GM23338 (cell line): ENCODE measurements around the gene SFI1.

Experiments
- CTCF ChIP-seq, 2 experiments: fragments of 200-600 bp in 1 of 2; sonication (generic) in 1 of 2; conservative IDR thresholded peaks; 2 replicates each; pipeline versions ENCODE4 v1.5.1 to v1.6.1; 2016 to 2017; ENCODE audit warnings: antibody characterized with exemption in 2 of 2, low read depth in 2 of 2, mild to moderate bottlenecking in 2 of 2, moderate library complexity in 1 of 2
- EZH2 ChIP-seq: fragments of 200-600 bp; sonication (generic); IDR thresholded peaks from one replicate; pipeline ENCODE4 v1.8.0; 2017; ENCODE audit warnings: antibody characterized with exemption, mild to moderate bottlenecking, low read depth; ENCODE audit not compliant: unreplicated experiment
- POLR2AphosphoS5 ChIP-seq: IDR thresholded peaks from 2 replicates; pipeline ENCODE4 v1.6.1; 2016; ENCODE audit warnings: antibody characterized with exemption, low read depth
- TF ChIP-seq, protein P1 (sequence below): IDR thresholded peaks from one replicate; pipeline ENCODE4 v1.6.1; 2018; ENCODE audit warnings: antibody characterized with exemption; ENCODE audit not compliant: unreplicated experiment
- TF ChIP-seq, protein P2 (sequence below): IDR thresholded peaks from 2 replicates; pipeline ENCODE4 v1.6.1; 2016; ENCODE audit warnings: antibody characterized with exemption

DNA sequence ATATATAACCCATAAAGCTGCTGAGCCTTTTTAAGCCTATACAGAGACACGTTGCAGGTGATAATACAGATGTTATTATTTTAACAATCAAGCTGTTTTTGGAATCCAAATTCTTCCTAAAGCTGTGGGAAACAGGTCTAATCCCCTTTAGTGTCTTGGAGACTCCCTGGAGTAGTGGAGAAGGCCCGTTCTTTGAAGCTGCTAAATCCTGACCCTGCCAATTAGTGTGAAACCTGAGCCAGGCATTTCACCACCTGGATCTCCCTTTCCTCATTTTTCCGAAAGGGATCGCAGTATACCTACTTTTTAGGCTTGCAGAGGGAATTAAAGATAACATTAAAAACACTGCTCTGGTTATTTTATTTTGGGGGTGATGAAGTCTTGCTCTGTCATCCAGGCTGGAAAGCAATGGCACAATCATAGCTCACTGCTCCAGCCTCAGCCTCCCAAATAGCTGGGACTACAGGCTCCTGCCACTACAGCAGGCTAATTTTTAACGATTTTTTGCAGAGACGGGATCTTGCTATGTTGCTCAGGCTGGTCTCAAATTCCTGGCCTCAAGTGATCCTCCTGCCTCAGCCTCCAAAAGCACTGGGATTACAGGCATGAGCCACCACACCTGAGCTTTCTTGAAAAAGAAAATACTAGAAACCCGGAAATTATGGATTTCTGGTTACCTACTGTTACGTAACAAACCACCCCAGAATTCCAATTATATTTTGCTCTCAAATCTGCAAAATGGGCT is 4.9 kb upstream of the SFI1 start:
- no peak for TF ChIP-seq CTCF (conservative IDR thresholded peaks at IDR 0.05; ENCODE audit: low read depth in 2 of 2)
- TF ChIP-seq, protein P1, sequence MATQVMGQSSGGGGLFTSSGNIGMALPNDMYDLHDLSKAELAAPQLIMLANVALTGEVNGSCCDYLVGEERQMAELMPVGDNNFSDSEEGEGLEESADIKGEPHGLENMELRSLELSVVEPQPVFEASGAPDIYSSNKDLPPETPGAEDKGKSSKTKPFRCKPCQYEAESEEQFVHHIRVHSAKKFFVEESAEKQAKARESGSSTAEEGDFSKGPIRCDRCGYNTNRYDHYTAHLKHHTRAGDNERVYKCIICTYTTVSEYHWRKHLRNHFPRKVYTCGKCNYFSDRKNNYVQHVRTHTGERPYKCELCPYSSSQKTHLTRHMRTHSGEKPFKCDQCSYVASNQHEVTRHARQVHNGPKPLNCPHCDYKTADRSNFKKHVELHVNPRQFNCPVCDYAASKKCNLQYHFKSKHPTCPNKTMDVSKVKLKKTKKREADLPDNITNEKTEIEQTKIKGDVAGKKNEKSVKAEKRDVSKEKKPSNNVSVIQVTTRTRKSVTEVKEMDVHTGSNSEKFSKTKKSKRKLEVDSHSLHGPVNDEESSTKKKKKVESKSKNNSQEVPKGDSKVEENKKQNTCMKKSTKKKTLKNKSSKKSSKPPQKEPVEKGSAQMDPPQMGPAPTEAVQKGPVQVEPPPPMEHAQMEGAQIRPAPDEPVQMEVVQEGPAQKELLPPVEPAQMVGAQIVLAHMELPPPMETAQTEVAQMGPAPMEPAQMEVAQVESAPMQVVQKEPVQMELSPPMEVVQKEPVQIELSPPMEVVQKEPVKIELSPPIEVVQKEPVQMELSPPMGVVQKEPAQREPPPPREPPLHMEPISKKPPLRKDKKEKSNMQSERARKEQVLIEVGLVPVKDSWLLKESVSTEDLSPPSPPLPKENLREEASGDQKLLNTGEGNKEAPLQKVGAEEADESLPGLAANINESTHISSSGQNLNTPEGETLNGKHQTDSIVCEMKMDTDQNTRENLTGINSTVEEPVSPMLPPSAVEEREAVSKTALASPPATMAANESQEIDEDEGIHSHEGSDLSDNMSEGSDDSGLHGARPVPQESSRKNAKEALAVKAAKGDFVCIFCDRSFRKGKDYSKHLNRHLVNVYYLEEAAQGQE = no peak
- TF ChIP-seq POLR2AphosphoS5 = no peak
- TF ChIP-seq, protein P2, sequence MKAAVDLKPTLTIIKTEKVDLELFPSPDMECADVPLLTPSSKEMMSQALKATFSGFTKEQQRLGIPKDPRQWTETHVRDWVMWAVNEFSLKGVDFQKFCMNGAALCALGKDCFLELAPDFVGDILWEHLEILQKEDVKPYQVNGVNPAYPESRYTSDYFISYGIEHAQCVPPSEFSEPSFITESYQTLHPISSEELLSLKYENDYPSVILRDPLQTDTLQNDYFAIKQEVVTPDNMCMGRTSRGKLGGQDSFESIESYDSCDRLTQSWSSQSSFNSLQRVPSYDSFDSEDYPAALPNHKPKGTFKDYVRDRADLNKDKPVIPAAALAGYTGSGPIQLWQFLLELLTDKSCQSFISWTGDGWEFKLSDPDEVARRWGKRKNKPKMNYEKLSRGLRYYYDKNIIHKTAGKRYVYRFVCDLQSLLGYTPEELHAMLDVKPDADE = no peak
- TF ChIP-seq EZH2 = no peak
